Germinal center (tissue), 1 donor: ENCODE results near the gene SLC7A1.

ENCODE experiments used
- DNase-seq: peaks from one replicate; pipeline ENCODE4 v3.0.0; 2012; ENCODE audit warnings: mixed read lengths, low spot score

Gene SLC7A1

GRCh38 chr13:29530901-29531300, 64.6 kb downstream of the SLC7A1 start:
- no peak for DNase-seq

GRCh38 chr13:29529754-29530153, 65.7 kb downstream of the SLC7A1 start:
- no peak for DNase-seq

- DNase-seq = no peak
Measured at GRCh38 chr13:29527916-29528315, 67.6 kb downstream of the SLC7A1 start.

- no peak for DNase-seq
Measured at GRCh38 chr13:29527511-29527910, 68.0 kb downstream of the SLC7A1 start.

- no peak for DNase-seq
Measured at GRCh38 chr13:29526741-29527140, 68.7 kb downstream of the SLC7A1 start.

- DNase-seq = no peak
Measured at GRCh38 chr13:29525757-29526156, 69.7 kb downstream of the SLC7A1 start.

- DNase-seq = no peak
Measured at GRCh38 chr13:29524641-29525040, 70.8 kb downstream of the SLC7A1 start.

- DNase-seq = no peak
Measured at GRCh38 chr13:29524176-29524575, 71.3 kb downstream of the SLC7A1 start.

- DNase-seq = no peak
Measured at GRCh38 chr13:29523199-29523961, 72.1 kb downstream of the SLC7A1 start.

GRCh38 chr13:29522044-29522685, 73.3 kb downstream of the SLC7A1 start:
- DNase-seq = no peak

- DNase-seq = no peak
Measured at GRCh38 chr13:29521336-29521735, 74.2 kb downstream of the SLC7A1 start.

- no peak for DNase-seq
Measured at GRCh38 chr13:29520671-29521070, 74.8 kb downstream of the SLC7A1 start.

- no peak for DNase-seq
Measured at GRCh38 chr13:29519921-29520320, 75.6 kb downstream of the SLC7A1 start.

- DNase-seq = no peak
Measured at GRCh38 chr13:29516880-29517279, 78.6 kb downstream of the SLC7A1 start.

GRCh38 chr13:29516012-29516411, 79.5 kb downstream of the SLC7A1 start:
- DNase-seq = no peak

- DNase-seq = no peak
Measured at GRCh38 chr13:29515372-29515771, 80.1 kb downstream of the SLC7A1 start.

- DNase-seq = no peak
Measured at GRCh38 chr13:29514720-29515310, 80.7 kb downstream of the SLC7A1 start.

GRCh38 chr13:29513981-29514719, 81.3 kb downstream of the SLC7A1 start:
- no peak for DNase-seq

- no peak for DNase-seq
Measured at GRCh38 chr13:29513002-29513980, 82.2 kb downstream of the SLC7A1 start.

GRCh38 chr13:29511980-29512379, 83.5 kb downstream of the SLC7A1 start:
- no peak for DNase-seq

GRCh38 chr13:29511106-29511796, 84.2 kb downstream of the SLC7A1 start:
- no peak for DNase-seq
